Activated CD4-positive, alpha-beta T cell treated with anti-CD3 and anti-CD28 coated beads, Interleukin-2, Interleukin-6, amounts not matched to agents 100 ng/mL and 50 ng/mL, durations not matched to agents 16 hours and 8 hours (primary cell): ENCODE measurements around the gene GATB.
A peak's percentile ranks its signal among the peaks of the same experiment; 100 is the strongest.

ENCODE experiments used
- DNase-seq: peaks from one replicate; pipeline ENCODE4 v3.0.0-alpha.2; 2020

The GATB gene

GRCh38 chr4:151760712-151761661, at the start of gene GATB:
GATB (minus strand) TSS chr4:151761007; CDS start chr4:151760982, 25 bp downstream.
- DNase-seq = peak; percentile 96

DNA sequence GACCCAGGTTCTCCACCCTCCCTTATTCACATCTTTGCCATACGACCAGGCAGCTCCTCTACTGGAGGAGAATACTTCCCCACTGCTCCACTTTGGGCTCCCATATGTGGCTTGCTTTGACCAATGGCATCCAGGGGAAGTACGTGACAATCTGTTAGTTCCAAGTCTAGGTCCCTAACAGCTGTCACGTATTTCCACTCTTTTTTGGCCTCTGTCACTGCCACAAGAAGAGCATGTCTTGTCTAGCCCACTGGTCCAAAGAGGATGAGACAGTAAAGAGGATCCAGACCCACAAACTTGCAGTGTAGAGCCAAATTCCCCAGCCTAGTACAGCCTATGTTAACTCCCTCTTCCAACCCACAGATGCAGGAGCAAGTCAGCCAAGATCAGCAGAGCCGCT, 49.7 kb upstream of the GATB start:
- DNase-seq = no peak

DNA sequence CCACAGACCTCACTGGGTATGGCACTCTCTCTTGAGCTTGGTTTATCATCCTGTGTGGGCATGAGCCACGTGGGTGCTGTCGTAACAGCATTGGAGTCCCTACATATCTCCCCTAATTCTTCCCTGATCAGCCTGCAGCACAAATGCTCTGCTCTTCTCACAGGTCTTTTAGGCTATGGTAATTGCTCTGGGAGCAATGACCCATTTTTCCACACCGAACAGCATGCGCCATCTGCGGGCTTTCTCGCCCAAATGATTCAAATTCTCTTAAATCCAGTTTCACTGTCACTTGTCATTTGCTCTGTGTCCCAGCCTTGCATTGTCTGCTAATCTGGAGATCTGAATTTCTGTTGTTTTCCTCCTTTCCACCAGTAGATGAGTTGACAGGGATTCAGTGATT, 48.9 kb upstream of the GATB start:
- DNase-seq = no peak

DNA sequence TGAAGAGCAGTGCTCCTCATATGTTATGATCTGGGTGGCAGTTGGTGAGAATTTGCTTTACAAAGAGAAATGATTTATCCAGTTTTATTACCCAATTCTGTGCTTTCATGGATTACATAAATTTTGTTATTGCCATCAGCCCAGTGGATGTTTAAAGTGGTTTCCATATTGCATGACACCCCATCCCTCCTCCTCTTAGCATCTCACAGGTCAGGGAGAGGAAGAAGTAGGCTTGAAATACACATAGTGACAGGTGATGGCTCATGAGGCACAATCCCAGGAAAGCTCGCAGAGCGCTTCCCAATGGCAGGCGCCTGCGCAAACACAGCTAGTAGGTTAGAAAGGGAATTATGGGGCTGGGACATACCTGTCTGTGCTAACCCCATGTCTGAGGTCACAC, 47.7 kb upstream of the GATB start:
- no peak for DNase-seq

GRCh38 chr4:151808120-151808529, 47.3 kb upstream of the GATB start:
- no peak for DNase-seq

DNA sequence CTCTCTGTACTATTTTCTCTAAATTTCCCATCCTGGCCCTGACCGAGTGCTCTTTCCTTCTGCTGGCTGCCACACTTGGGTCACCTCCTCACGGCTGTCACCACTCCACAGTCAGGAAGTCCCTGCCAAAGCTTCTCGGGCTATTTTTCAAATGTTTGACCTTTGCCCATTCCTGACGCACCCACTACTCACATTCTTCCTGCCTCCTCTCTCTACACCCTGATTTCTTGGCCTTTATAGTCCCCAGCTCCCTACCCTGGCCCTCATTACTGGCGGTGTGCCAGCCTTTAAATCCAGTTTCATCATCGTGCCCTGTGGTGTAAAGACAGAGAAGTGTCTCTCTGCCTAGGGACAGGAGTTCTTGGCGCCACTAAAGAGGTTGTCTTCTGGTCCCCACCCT, 46.4 kb upstream of the GATB start:
- DNase-seq = no peak

- no peak for DNase-seq
These were observed 45.7 kb upstream of the GATB start for GRCh38 chr4:151806511-151806927.

DNA sequence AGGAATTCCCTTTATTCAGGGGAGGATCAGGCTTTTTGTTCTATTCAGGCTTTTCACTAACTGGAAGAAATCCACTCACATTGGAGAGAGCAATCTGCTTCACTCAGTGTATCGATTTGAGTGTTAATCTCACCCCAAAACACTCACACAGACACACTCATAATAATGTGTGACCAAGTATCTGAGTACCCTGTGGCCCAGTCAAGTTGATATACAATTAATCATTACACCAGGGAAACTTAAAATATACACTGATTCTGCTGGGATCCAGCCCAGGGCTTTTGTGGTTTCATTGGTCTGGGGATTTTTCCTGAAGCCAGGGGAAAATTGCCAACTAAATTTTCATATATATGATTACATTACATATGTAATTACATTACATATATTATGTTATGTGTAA, 44.0 kb upstream of the GATB start:
- no peak for DNase-seq

- no peak for DNase-seq
These were observed 43.4 kb upstream of the GATB start for GRCh38 chr4:151804086-151804630.

- no peak for DNase-seq
These were observed 42.4 kb upstream of the GATB start for GRCh38 chr4:151803246-151803645.

- DNase-seq = peak; percentile 68
These were observed 41.0 kb upstream of the GATB start for GRCh38 chr4:151801547-151802516.

DNA sequence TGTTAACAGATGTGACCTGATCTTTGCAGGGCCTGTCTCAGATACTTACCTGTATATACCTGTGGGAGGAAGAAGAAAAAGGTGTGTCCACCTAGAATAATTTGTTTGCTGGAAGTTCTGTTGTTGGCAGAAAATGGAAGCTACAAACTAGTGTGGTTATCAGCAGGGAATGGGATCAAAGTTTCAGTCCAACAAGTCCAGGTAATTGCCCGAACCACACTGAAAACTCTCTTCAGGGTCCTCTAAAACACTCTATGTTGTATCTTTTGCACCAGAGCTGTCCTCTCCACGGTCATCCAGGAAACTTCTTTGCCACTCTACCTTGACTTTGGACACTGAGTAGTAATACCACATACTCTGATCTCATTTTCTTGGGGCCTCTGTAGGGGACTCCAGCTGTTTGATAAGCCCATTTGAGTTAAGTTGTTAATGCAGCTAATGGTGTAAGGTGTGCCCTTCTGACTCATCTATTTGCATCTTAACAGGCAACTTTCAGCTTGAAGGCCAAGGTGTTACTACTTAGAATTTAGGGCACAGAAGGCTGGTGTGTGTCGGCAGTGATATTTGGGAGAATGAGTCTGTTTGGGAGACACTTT, 38.7 kb upstream of the GATB start:
- no peak for DNase-seq

- DNase-seq = no peak
These were observed 38.0 kb upstream of the GATB start for GRCh38 chr4:151798678-151799416.

GRCh38 chr4:151797853-151798252, 37.0 kb upstream of the GATB start:
- DNase-seq = no peak

- no peak for DNase-seq
These were observed 36.3 kb upstream of the GATB start for GRCh38 chr4:151797131-151797530.

DNA sequence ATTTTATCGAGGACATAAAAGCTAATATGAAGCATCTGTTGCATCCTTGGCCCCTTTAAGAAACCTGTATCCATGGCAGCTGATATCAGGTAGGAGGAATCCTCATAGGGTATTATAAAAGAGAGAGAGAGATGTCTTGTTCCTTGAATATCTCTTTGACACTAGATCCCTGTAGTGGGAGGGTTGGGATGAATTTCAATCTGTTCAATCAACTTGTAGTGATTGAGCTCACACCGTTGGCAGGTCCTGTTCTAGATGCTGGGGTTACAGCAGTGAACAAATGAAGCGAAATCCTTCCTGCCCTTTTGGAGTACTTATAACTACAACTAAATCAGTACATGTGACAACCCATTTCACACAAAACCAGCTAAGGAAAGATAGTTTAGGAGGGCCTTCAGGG, 35.3 kb upstream of the GATB start:
- DNase-seq = no peak

GRCh38 chr4:151792995-151793394, 32.2 kb upstream of the GATB start:
- DNase-seq = no peak

- no peak for DNase-seq
These were observed 31.7 kb upstream of the GATB start for GRCh38 chr4:151792530-151792929.

DNA sequence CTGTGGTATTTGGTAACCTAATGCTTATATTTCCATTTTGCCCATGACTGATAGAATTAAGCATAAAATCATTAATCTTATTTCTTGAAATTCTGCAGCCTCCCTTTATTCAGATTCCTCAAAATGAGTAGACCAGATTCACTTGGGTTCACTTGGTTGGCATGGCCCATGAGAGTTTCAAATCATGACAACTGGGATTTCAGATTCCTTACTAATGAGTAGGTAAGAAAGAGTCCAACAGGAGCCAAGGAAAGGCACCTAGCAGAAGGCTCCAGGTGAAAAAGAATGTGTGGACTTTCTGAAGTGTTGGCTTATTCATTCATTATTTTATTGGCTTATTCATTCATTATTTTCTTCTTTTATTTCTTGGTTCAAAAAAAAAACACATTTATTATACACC, 27.2 kb upstream of the GATB start:
- no peak for DNase-seq

GRCh38 chr4:151786158-151786495, 25.3 kb upstream of the GATB start:
- DNase-seq = no peak

GRCh38 chr4:151785484-151786157, 24.8 kb upstream of the GATB start:
- DNase-seq = no peak

- no peak for DNase-seq
These were observed 23.9 kb upstream of the GATB start for GRCh38 chr4:151784706-151785105.
